ENCODE results near the gene PTEN.

The PTEN gene

GRCh38 chr10:87842776-87843497, 20.5 kb upstream of the PTEN start:
- H3K9ac ChIP-seq (ENCODE audit: low read length), result no peak overlapping the region
- no peak overlapping the region for H2AFZ ChIP-seq (ENCODE audit: low read depth, low read length)
- H3K4me2 ChIP-seq (ENCODE audit: low read length), result no peak overlapping the region
- H3K4me3 ChIP-seq (ENCODE audit: low read length), result no peak overlapping the region
- H3K27ac ChIP-seq (ENCODE audit: low read length), result no peak overlapping the region
- no peaks in the 10 kb centered on the region for H4K20me1 ChIP-seq (ENCODE audit: insufficient read depth, low read length)
- no peaks in the 10 kb centered on the region for H3K27me3 ChIP-seq (ENCODE audit: low read depth, low read length)
- no peaks in the 10 kb centered on the region for H3K79me2 ChIP-seq (ENCODE audit: low read length)
- peaks cover 19% of the 10 kb centered on the region for H3K4me1 ChIP-seq (ENCODE audit: low read length)
- TF ChIP-seq EZH2phosphoT487 (IDR thresholded peaks at IDR 0.05; ENCODE audit: low read depth), result no peak
- TF ChIP-seq, protein P1, sequence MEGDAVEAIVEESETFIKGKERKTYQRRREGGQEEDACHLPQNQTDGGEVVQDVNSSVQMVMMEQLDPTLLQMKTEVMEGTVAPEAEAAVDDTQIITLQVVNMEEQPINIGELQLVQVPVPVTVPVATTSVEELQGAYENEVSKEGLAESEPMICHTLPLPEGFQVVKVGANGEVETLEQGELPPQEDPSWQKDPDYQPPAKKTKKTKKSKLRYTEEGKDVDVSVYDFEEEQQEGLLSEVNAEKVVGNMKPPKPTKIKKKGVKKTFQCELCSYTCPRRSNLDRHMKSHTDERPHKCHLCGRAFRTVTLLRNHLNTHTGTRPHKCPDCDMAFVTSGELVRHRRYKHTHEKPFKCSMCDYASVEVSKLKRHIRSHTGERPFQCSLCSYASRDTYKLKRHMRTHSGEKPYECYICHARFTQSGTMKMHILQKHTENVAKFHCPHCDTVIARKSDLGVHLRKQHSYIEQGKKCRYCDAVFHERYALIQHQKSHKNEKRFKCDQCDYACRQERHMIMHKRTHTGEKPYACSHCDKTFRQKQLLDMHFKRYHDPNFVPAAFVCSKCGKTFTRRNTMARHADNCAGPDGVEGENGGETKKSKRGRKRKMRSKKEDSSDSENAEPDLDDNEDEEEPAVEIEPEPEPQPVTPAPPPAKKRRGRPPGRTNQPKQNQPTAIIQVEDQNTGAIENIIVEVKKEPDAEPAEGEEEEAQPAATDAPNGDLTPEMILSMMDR (IDR thresholded peaks at IDR 0.05; ENCODE audit: low read depth, low read length), result no peak
- no peaks in the 10 kb centered on the region for H3K36me3 ChIP-seq (replicated peaks; ENCODE audit: low read depth, low read length)
- no peaks in the 10 kb centered on the region for H3K9me3 ChIP-seq (ENCODE audit: insufficient read depth, low read length)

- Histone ChIP-seq H2AFZ (ENCODE audit: low read depth, low read length) (no peak overlapping the region), H3K9me3 (ENCODE audit: insufficient read depth, low read length) (no peaks in the 10 kb centered on the region), H3K36me3 (replicated peaks; ENCODE audit: low read depth, low read length) (no peaks in the 10 kb centered on the region), H3K79me2 (ENCODE audit: low read length) (no peaks in the 10 kb centered on the region), H3K4me2 (ENCODE audit: low read length) (no peak overlapping the region), H3K4me1 (ENCODE audit: low read length) (peaks cover 11% of the 10 kb centered on the region), H4K20me1 (ENCODE audit: insufficient read depth, low read length) (no peaks in the 10 kb centered on the region), H3K4me3 (ENCODE audit: low read length) (no peak overlapping the region), H3K9ac (ENCODE audit: low read length) (no peak overlapping the region), H3K27ac (ENCODE audit: low read length) (no peak overlapping the region), H3K27me3 (ENCODE audit: low read depth, low read length) (no peaks in the 10 kb centered on the region)
- TF ChIP-seq, protein P1 (IDR thresholded peaks at IDR 0.05; ENCODE audit: low read depth, low read length), result no peak
- no peak for TF ChIP-seq EZH2phosphoT487 (IDR thresholded peaks at IDR 0.05; ENCODE audit: low read depth)
These were observed 19.7 kb upstream of the PTEN start for GRCh38 chr10:87843714-87844113.

DNA sequence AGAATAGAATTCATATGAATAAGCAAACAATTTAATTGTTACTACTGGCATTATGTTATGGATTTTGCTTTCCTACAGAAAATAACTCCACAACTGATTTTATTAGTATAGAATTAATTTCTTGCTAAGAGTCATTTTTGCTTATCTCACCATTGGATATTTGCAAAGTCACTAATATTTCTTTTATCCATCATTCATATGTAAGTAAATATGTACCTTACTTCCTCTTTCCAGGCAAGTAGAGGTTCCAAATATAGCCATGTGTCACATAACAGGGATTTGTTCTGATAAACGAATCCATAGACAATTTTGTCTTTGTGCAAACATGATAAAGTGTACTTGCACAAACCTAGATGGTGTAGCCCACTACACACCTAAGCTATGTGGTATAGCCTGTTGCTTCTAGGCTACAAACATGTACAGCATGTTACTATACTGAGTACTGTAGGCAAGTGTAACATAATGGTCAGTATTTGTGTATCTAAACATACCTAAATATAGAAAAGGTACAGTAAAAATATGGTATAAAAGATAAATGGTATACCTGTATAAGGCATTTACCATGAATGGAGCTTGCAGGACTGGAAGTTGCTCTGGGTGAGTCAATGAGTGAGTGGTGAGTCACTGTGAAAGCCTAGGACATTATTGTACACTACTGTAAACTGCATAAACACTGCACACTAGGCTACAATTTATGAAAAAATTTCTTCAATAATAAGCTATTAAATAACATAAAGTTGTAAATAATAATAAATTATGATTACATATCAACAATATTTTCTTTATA, 18.4 kb upstream of the PTEN start:
- Histone ChIP-seq H3K4me1 (ENCODE audit: low read length) (peaks cover 5% of the 10 kb centered on the region), H3K9ac (ENCODE audit: low read length) (no peak overlapping the region), H3K79me2 (ENCODE audit: low read length) (no peaks in the 10 kb centered on the region), H3K27me3 (ENCODE audit: low read depth, low read length) (no peaks in the 10 kb centered on the region), H3K4me3 (ENCODE audit: low read length) (no peak overlapping the region), H4K20me1 (ENCODE audit: insufficient read depth, low read length) (no peaks in the 10 kb centered on the region), H3K36me3 (replicated peaks; ENCODE audit: low read depth, low read length) (no peaks in the 10 kb centered on the region), H3K4me2 (ENCODE audit: low read length) (no peak overlapping the region), H3K9me3 (ENCODE audit: insufficient read depth, low read length) (no peaks in the 10 kb centered on the region), H3K27ac (ENCODE audit: low read length) (no peak overlapping the region), H2AFZ (ENCODE audit: low read depth, low read length) (no peak overlapping the region)
- TF ChIP-seq, protein P1 (IDR thresholded peaks at IDR 0.05; ENCODE audit: low read depth, low read length), result no peak
- no peak for TF ChIP-seq EZH2phosphoT487 (IDR thresholded peaks at IDR 0.05; ENCODE audit: low read depth)

- no peaks in the 10 kb centered on the region for H3K79me2 ChIP-seq (ENCODE audit: low read length)
- H4K20me1 ChIP-seq (ENCODE audit: insufficient read depth, low read length), result no peaks in the 10 kb centered on the region
- no peak overlapping the region for H3K4me2 ChIP-seq (ENCODE audit: low read length)
- no peak overlapping the region for H3K9ac ChIP-seq (ENCODE audit: low read length)
- TF ChIP-seq, protein P1 (IDR thresholded peaks at IDR 0.05; ENCODE audit: low read depth, low read length), result no peak
- TF ChIP-seq EZH2phosphoT487 (IDR thresholded peaks at IDR 0.05; ENCODE audit: low read depth), result no peak
- no peaks in the 10 kb centered on the region for H3K36me3 ChIP-seq (replicated peaks; ENCODE audit: low read depth, low read length)
- H3K4me1 ChIP-seq (ENCODE audit: low read length), result peaks cover 5% of the 10 kb centered on the region
- no peak overlapping the region for H3K27ac ChIP-seq (ENCODE audit: low read length)
- H3K4me3 ChIP-seq (ENCODE audit: low read length), result no peak overlapping the region
- H3K27me3 ChIP-seq (ENCODE audit: low read depth, low read length), result no peaks in the 10 kb centered on the region
- H2AFZ ChIP-seq (ENCODE audit: low read depth, low read length), result no peak overlapping the region
- H3K9me3 ChIP-seq (ENCODE audit: insufficient read depth, low read length), result no peaks in the 10 kb centered on the region
These were observed 17.8 kb upstream of the PTEN start for GRCh38 chr10:87845624-87845998.
